Measurements from ENCODE around the gene ADGRV1.

ADGRV1 gene

DNA sequence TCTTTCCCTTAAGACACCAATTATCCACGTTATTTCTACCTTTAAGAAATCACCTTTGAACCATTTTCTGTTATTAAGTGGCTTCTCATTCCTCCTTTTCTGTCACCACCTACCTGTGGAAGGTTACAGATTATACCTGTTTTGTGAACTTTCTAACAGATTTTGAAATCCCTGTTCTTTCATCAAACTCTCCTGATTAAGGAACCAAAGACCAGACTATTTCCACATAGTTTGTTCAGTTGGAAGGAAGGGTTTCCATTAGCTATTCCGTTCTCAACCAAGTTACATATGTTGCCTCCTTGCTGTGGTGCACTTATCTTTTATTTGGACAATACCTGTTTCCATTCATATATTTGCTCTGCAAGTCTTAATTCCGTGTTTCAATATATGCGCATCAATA lies 343.6 kb downstream of the ADGRV1 start:
- DNase-seq = no peak
- no peaks in the 10 kb centered on the region for H3K4me1 ChIP-seq (ENCODE audit: insufficient read depth, low read length)
- H3K4me3 ChIP-seq (ENCODE audit: low read depth in 1 of 2, low read length in 2 of 2) = no peak overlapping the region
- no peak overlapping the region for H3K4me2 ChIP-seq (ENCODE audit: insufficient read depth, low read length)
- H3K27me3 ChIP-seq (ENCODE audit: insufficient read depth, low read length, poor library complexity) = no peaks in the 10 kb centered on the region
- H3K27ac ChIP-seq (ENCODE audit: low read length) = no peak overlapping the region
- no peaks in the 10 kb centered on the region for H3K36me3 ChIP-seq (ENCODE audit: insufficient read depth, low read length)
- H2AFZ ChIP-seq (ENCODE audit: low read depth, low read length) = no peak overlapping the region
- TF ChIP-seq EZH2 (IDR thresholded peaks at IDR 0.05; ENCODE audit: borderline replicate concordance, low read depth, low read length, severe bottlenecking) = no peak
- TF ChIP-seq, protein P1, sequence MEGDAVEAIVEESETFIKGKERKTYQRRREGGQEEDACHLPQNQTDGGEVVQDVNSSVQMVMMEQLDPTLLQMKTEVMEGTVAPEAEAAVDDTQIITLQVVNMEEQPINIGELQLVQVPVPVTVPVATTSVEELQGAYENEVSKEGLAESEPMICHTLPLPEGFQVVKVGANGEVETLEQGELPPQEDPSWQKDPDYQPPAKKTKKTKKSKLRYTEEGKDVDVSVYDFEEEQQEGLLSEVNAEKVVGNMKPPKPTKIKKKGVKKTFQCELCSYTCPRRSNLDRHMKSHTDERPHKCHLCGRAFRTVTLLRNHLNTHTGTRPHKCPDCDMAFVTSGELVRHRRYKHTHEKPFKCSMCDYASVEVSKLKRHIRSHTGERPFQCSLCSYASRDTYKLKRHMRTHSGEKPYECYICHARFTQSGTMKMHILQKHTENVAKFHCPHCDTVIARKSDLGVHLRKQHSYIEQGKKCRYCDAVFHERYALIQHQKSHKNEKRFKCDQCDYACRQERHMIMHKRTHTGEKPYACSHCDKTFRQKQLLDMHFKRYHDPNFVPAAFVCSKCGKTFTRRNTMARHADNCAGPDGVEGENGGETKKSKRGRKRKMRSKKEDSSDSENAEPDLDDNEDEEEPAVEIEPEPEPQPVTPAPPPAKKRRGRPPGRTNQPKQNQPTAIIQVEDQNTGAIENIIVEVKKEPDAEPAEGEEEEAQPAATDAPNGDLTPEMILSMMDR (IDR thresholded peaks at IDR 0.05; ENCODE audit: borderline replicate concordance, extremely low read depth, low read length, poor library complexity, severe bottlenecking) = no peak
- no peaks in the 10 kb centered on the region for H3K79me2 ChIP-seq (ENCODE audit: insufficient read depth, low read length)
- no peak for ATAC-seq (ENCODE audit: insufficient read depth, low read depth)
- no peaks in the 10 kb centered on the region for H3K9me3 ChIP-seq (ENCODE audit: insufficient read depth, low read length, severe bottlenecking)
- H3K9ac ChIP-seq (ENCODE audit: low read depth, low read length) = no peak overlapping the region
- H4K20me1 ChIP-seq (ENCODE audit: insufficient read depth, low read length) = no peaks in the 10 kb centered on the region

- H3K4me2 ChIP-seq (ENCODE audit: insufficient read depth, low read length) = no peak overlapping the region
- no peak overlapping the region for H3K27ac ChIP-seq (ENCODE audit: low read length)
- no peaks in the 10 kb centered on the region for H3K9me3 ChIP-seq (ENCODE audit: insufficient read depth, low read length, severe bottlenecking)
- no peaks in the 10 kb centered on the region for H3K4me1 ChIP-seq (ENCODE audit: insufficient read depth, low read length)
- no peak overlapping the region for H2AFZ ChIP-seq (ENCODE audit: low read depth, low read length)
- TF ChIP-seq EZH2 (IDR thresholded peaks at IDR 0.05; ENCODE audit: borderline replicate concordance, low read depth, low read length, severe bottlenecking) = no peak
- TF ChIP-seq, protein P1 (IDR thresholded peaks at IDR 0.05; ENCODE audit: borderline replicate concordance, extremely low read depth, low read length, poor library complexity, severe bottlenecking) = no peak
- ATAC-seq (ENCODE audit: insufficient read depth, low read depth) (no peak), DNase-seq (no peak)
- H3K79me2 ChIP-seq (ENCODE audit: insufficient read depth, low read length) = no peaks in the 10 kb centered on the region
- no peak overlapping the region for H3K4me3 ChIP-seq (ENCODE audit: low read depth in 1 of 2, low read length in 2 of 2)
- no peaks in the 10 kb centered on the region for H3K27me3 ChIP-seq (ENCODE audit: insufficient read depth, low read length, poor library complexity)
- no peak overlapping the region for H3K9ac ChIP-seq (ENCODE audit: low read depth, low read length)
- H3K36me3 ChIP-seq (ENCODE audit: insufficient read depth, low read length) = no peaks in the 10 kb centered on the region
- H4K20me1 ChIP-seq (ENCODE audit: insufficient read depth, low read length) = no peaks in the 10 kb centered on the region
Measured at GRCh38 chr5:90902651-90903386, 344.2 kb downstream of the ADGRV1 start.

GRCh38 chr5:90909101-90909503 lies 350.5 kb downstream of the ADGRV1 start:
- Histone ChIP-seq H2AFZ (ENCODE audit: low read depth, low read length) (no peak overlapping the region), H3K9me3 (ENCODE audit: insufficient read depth, low read length, severe bottlenecking) (no peaks in the 10 kb centered on the region), H3K27ac (ENCODE audit: low read length) (no peak overlapping the region), H3K36me3 (ENCODE audit: insufficient read depth, low read length) (no peaks in the 10 kb centered on the region), H3K27me3 (ENCODE audit: insufficient read depth, low read length, poor library complexity) (no peaks in the 10 kb centered on the region), H3K9ac (ENCODE audit: low read depth, low read length) (no peak overlapping the region), H3K4me1 (ENCODE audit: insufficient read depth, low read length) (no peaks in the 10 kb centered on the region), H3K4me2 (ENCODE audit: insufficient read depth, low read length) (no peak overlapping the region), H4K20me1 (ENCODE audit: insufficient read depth, low read length) (no peaks in the 10 kb centered on the region), H3K4me3 (ENCODE audit: low read depth in 1 of 2, low read length in 2 of 2) (no peak overlapping the region), H3K79me2 (ENCODE audit: insufficient read depth, low read length) (no peaks in the 10 kb centered on the region)
- no peak for ATAC-seq (ENCODE audit: insufficient read depth, low read depth)
- TF ChIP-seq, protein P1 (IDR thresholded peaks at IDR 0.05; ENCODE audit: borderline replicate concordance, extremely low read depth, low read length, poor library complexity, severe bottlenecking) = no peak
- no peak for DNase-seq

Data from DND-41 (cell line).